K562 (cell line): ENCODE data around the gene METTL23. TPM values are rescaled to one million over a fixed set of nuclear protein-coding genes. Genes with fewer than 3 reads are reported as not detected.

Experiments
- ATAC-seq: fragments of 200-7000 bp; cut with Tn5 transposase; 3 replicates; pipeline ENCODE4 v1.9.1; 2020; ENCODE audit warnings: moderate library complexity
- BruUV-seq: library from RNA; stranded (reverse); fragments of 400-500 nt; replicated peaks from 2 replicates; lab custom pipeline; 2021; lab: Mats Ljungman, UMichigan
- CTCF ChIA-PET: fragments of 300-600 bp; formaldehyde crosslinking; extraction: SDS; loops from one replicate; lab custom pipeline; 2021; ENCODE audit warnings: low intra/inter-chr PET ratio; lab: Yijun Ruan, JAX
- POLR2A ChIA-PET: fragments of 300-600, 350-650 bp; sonication (Branson Sonifier 250); formaldehyde crosslinking; extraction: SDS; loops from one replicate; lab custom pipeline; 2021; ENCODE audit warnings: antibody characterized with exemption, inconsistent platforms; lab: Yijun Ruan, JAX
- DNase-seq, 4 experiments: peaks; one replicate each; pipeline versions ENCODE4 v3.0.0 to v3.0.0-alpha.2; 2011 to 2018; ENCODE audit warnings: low spot score in 3 of 4, mixed read lengths in 3 of 4; ENCODE audit errors: extremely low read depth in 1 of 4
- FAIRE-seq: peaks from 2 replicates; lab custom pipeline; 2011; peaks lifted over from hg19 to GRCh38; lab: Jason Lieb, UNC
- H2AFZ ChIP-seq: 2 replicates; pipeline ENCODE4 v1.6.0; 2011; ENCODE audit warnings: low read depth, low read length, control low read depth, inconsistent platforms
- H3K27ac ChIP-seq: fragments of 200-600 bp; 3 replicates; pipeline ENCODE4 v1.8.0; 2011; ENCODE audit warnings: low read depth, mild to moderate bottlenecking, control low read depth, inconsistent platforms, low read length, moderate library complexity, mixed read lengths; ENCODE audit errors: extremely low read depth
- H3K27me3 ChIP-seq, 2 experiments: fragments of 300-600 bp in 1 of 2; 2 replicates in 1 of 2; 3 replicates in 1 of 2; pipeline versions ENCODE4 v1.6.0 to v1.8.0; 2011; ENCODE audit warnings: inconsistent platforms in 2 of 2, low read length in 2 of 2, mild to moderate bottlenecking in 1 of 2, mixed read lengths in 1 of 2, moderate library complexity in 1 of 2; ENCODE audit not compliant: control insufficient read depth in 2 of 2, insufficient read depth in 2 of 2
- H3K36me3 ChIP-seq: fragments of 300-600 bp; 3 replicates; pipeline ENCODE4 v1.8.0; 2011; ENCODE audit warnings: mild to moderate bottlenecking, low read length, inconsistent platforms; ENCODE audit not compliant: control insufficient read depth, insufficient read depth
- H3K4me1 ChIP-seq, 2 experiments: fragments of 200-600 bp in 1 of 2; replicated peaks in 1 of 2; 2 replicates in 1 of 2; 3 replicates in 1 of 2; pipeline versions ENCODE4 v1.5.1 to v1.8.0; 2011; ENCODE audit warnings: inconsistent platforms in 2 of 2, low read length in 2 of 2, mild to moderate bottlenecking in 1 of 2, mixed read lengths in 1 of 2, moderate library complexity in 1 of 2; ENCODE audit not compliant: control insufficient read depth in 2 of 2, insufficient read depth in 2 of 2
- H3K4me2 ChIP-seq: 2 replicates; pipeline ENCODE4 v1.6.1; 2011; ENCODE audit warnings: low read length, control low read depth, inconsistent platforms, mixed read lengths; ENCODE audit not compliant: insufficient read depth
- H3K4me3 ChIP-seq: fragments of 200-600 bp; sonication (generic), shearing (Covaris generic); 2 replicates; pipeline ENCODE4 v1.5.1; 2016; ENCODE audit warnings: control low read depth, inconsistent platforms
- H3K79me2 ChIP-seq: fragments of 200-600 bp; 3 replicates; pipeline ENCODE4 v1.8.0; 2011; ENCODE audit warnings: low read length, inconsistent platforms; ENCODE audit not compliant: control insufficient read depth, insufficient read depth
- H3K9ac ChIP-seq, 2 experiments: 2 replicates each; pipeline versions ENCODE4 v1.6.0 to v1.6.1; 2011; ENCODE audit warnings: low read depth in 2 of 2, low read length in 2 of 2, control low read depth in 1 of 2, inconsistent platforms in 1 of 2, mild to moderate bottlenecking in 1 of 2, mixed read lengths in 1 of 2; ENCODE audit not compliant: insufficient read depth in 1 of 2
- H3K9me1 ChIP-seq: one replicate; pipeline ENCODE4 v1.6.0; 2011; ENCODE audit warnings: inconsistent platforms, mild to moderate bottlenecking, low read length, moderate library complexity; ENCODE audit not compliant: control insufficient read depth, insufficient read depth
- H3K9me3 ChIP-seq: replicated peaks from 2 replicates; pipeline ENCODE4 v1.5.1; 2011; ENCODE audit warnings: low read depth, low read length, inconsistent platforms; ENCODE audit not compliant: control insufficient read depth, insufficient read depth
- H4K20me1 ChIP-seq: replicated peaks from 2 replicates; pipeline ENCODE4 v1.6.1; 2011; ENCODE audit warnings: low read length, inconsistent platforms, mixed read lengths; ENCODE audit not compliant: control insufficient read depth, insufficient read depth
- CHD1 ChIP-seq: fragments of 200-600 bp; sonication (generic); IDR thresholded peaks from one replicate; pipeline ENCODE4 v1.6.1; 2012; ENCODE audit warnings: mild to moderate bottlenecking, moderate library complexity, low read length, inconsistent platforms
- GATAD2B ChIP-seq: fragments of 450-650 bp; IDR thresholded peaks from 2 replicates; pipeline ENCODE4 v1.6.1; 2017; ENCODE audit warnings: mild to moderate bottlenecking, borderline replicate concordance
- GTF3C2 ChIP-seq: IDR thresholded peaks from 3 replicates; pipeline ENCODE4 v1.6.1; 2011; ENCODE audit warnings: borderline replicate concordance, mild to moderate bottlenecking, moderate library complexity; ENCODE audit not compliant: insufficient read length; ENCODE audit errors: extremely low read depth
- HES1 ChIP-seq: fragments of 450-650 bp; IDR thresholded peaks from 2 replicates; pipeline ENCODE4 v1.6.1; 2016; ENCODE audit warnings: low read depth, mild to moderate bottlenecking, moderate library complexity
- HNRNPH1 ChIP-seq: fragments of 200-400 bp; formaldehyde crosslinking; optimal IDR thresholded peaks from 2 replicates; pipeline ENCODE3; 2017; ENCODE audit warnings: low read depth, mild to moderate bottlenecking, low read length, moderate library complexity
- PPARD ChIP-seq: fragments of 250-450 bp; sonication (Bioruptor Pico); IDR thresholded peaks from 2 replicates; pipeline ENCODE4 v1.8.0; 2022; ENCODE audit warnings: inconsistent platforms, mild to moderate bottlenecking, moderate library complexity
- RAD51 ChIP-seq: fragments of 450-650 bp; IDR thresholded peaks from 2 replicates; pipeline ENCODE4 v1.7.1; 2016; ENCODE audit warnings: low read depth, mild to moderate bottlenecking, borderline replicate concordance
- TARDBP ChIP-seq: fragments of 450-650 bp; IDR thresholded peaks from 2 replicates; pipeline ENCODE4 v1.6.1; 2016
- ZNF740 ChIP-seq, 3 experiments: fragments of 200-800 bp in 1 of 3; sonication (Bioruptor generic) in 1 of 3; sonication (generic) in 1 of 3; formaldehyde crosslinking in 1 of 3; IDR thresholded peaks; 2 replicates each; pipeline versions ENCODE4 v1.6.1 to v1.8.0; 2016 to 2022; ENCODE audit warnings: mild to moderate bottlenecking in 2 of 3, missing compliant biosample characterization in 2 of 3, missing genetic modification characterization in 2 of 3, missing genetic modification reagents in 1 of 3
- WGBS: fragments of 100-300 bp; shearing (Covaris generic); methylation state at CpG from one replicate; pipeline ENCODE4 v1.1.6; 2016; ENCODE audit warnings: low coverage, mixed read lengths; ENCODE audit not compliant: insufficient coverage; ENCODE audit errors: missing lambda C conversion rate; 5-methylcytosine and 5-hydroxymethylcytosine counted together
- in situ Hi-C: fragments of 300-500 bp; cut with MboI; formaldehyde crosslinking; loops from 4 replicates; pipeline ENCODE4 v1.15.0; 2018; ENCODE audit warnings: inconsistent platforms, mixed read lengths
- intact Hi-C: fragments of 100-400 bp; cut with micrococcal nuclease; formaldehyde crosslinking; loops from 2 replicates; pipeline ENCODE4 v1.14.2; 2022
- polyA plus RNA-seq, 8 experiments: library from polyadenylated mRNA; depleted of rRNA in 4 of 8; stranded (reverse) in 5 of 8; unstranded in 3 of 8; fragments of >200 nt; fragmentation: Nextera tagmentation in 2 of 8; fragmentation: Illumina TruSeq in 1 of 8; extraction: Ambion mirVana in 2 of 8; extraction: Trizol in 1 of 8; gene quantifications; 2 replicates each; pipeline versions ENCODE4 v1.2.1 to v1.2.3, GENCODE V29; 2011 to 2014; ENCODE audit warnings: inconsistent platforms in 1 of 8, missing spikeins in 1 of 8
- total RNA-seq, 7 experiments: library from RNA; depleted of rRNA in 6 of 7; stranded (reverse); fragments of >200 nt in 6 of 7; fragmentation: Illumina TruSeq in 2 of 7; extraction: Trizol in 2 of 7; gene quantifications; 2 replicates each; pipeline versions ENCODE4 v1.2.1 to v1.2.3, GENCODE V29; 2011 to 2021; ENCODE audit warnings: low replicate concordance in 1 of 7

Gene METTL23
- total and polyA plus RNA-seq, 9 of the 15 experiments (the other 6 are each of a cell fraction or from before 2014, with no cell fraction given) = 29.4 to 67.3 (median 41.6) TPM

GRCh38 chr17:76688165-76688622 is 38.4 kb upstream of the METTL23 start:
- BruUV-seq = no TSS peak
- WGBS = 75% methylated on average over 5 of the region's 11 CpGs
- Histone ChIP-seq H3K4me2 (no peak overlapping the region), H3K9me3 (no peaks in the 10 kb centered on the region), H3K36me3 (no peaks in the 10 kb centered on the region), H3K9ac (peak overlapping the region in 1 of 2 experiments; percentile 36; a peak in 1 of 4 replicates), H3K27ac (no peak overlapping the region), H3K9me1 (no peaks in the 10 kb centered on the region), H2AFZ (no peak overlapping the region), H3K27me3 (no peaks in the 10 kb centered on the region), H3K79me2 (no peaks in the 10 kb centered on the region), H3K4me3 (no peak overlapping the region), H3K4me1 (peaks cover 8 to 45% of the 10 kb centered on the region in 2 experiments; a peak in 3 of 5 replicates), H4K20me1 (no peaks in the 10 kb centered on the region; the same call in 1 of the 2 replicates)
- no peak for FAIRE-seq
- ChIA-PET CTCF (interaction anchor here (0.6 kb wide), 1 partner anchor 38 kb away, joined by 3 read pairs; the partner anchor contains the start of gene JMJD6), POLR2A (no interaction called here)
- intact Hi-C loops = no loop called here
- 0 out of 3 replicates have a peak, but pooled peaks have one; percentile 12 for ATAC-seq
- in situ Hi-C loops = no loop called here
- no peak for DNase-seq
- no peak for TF ChIP-seq HNRNPH1
- TF ChIP-seq PPARD (CRISPR knock-in tag) = no peak

GRCh38 chr17:76689859-76690258 is 36.8 kb upstream of the METTL23 start:
- no peaks in the 10 kb centered on the region for H3K9me1 ChIP-seq
- DNase-seq (peak in 1 of 4 experiments; percentile 5), ATAC-seq (peak; percentile 44; the same call in 2 of the 3 replicates), FAIRE-seq (no peak)
- no peak overlapping the region; the same call in 1 of the 2 replicates for H3K4me2 ChIP-seq
- no peaks in the 10 kb centered on the region for H4K20me1 ChIP-seq
- H3K27ac ChIP-seq = no peak overlapping the region
- H3K4me1 ChIP-seq = peaks cover 8 to 31% of the 10 kb centered on the region in 2 experiments; a peak in 3 of 5 replicates
- H3K9ac ChIP-seq = 0 out of 4 replicates have a peak overlapping the region, but pooled peaks of 1 of the 2 experiments have one; percentile 31
- no peaks in the 10 kb centered on the region for H3K79me2 ChIP-seq
- H3K4me3 ChIP-seq = no peak overlapping the region
- 0 out of 2 replicates have a peak overlapping the region, but pooled peaks have one; percentile 58 for H2AFZ ChIP-seq
- BruUV-seq = no TSS peak
- POLR2A ChIA-PET = interaction anchor here (2.3 kb wide), 1 partner anchor 19 kb away, joined by 6 read pairs; no protein-coding TSS in a partner anchor
- H3K36me3 ChIP-seq = no peaks in the 10 kb centered on the region
- no peaks in the 10 kb centered on the region for H3K27me3 ChIP-seq
- no peaks in the 10 kb centered on the region for H3K9me3 ChIP-seq
- intact Hi-C loops (no loop called here), in situ Hi-C loops (no loop called here)
- WGBS = 18% methylated on average over 9 of the region's 11 CpGs
- CTCF ChIA-PET = interaction anchor here (0.7 kb wide), 1 partner anchor 151 kb away, joined by 3 read pairs; no protein-coding TSS in a partner anchor
- TF ChIP-seq RAD51 = peak; percentile 66
- no peak for TF ChIP-seq GTF3C2
- TF ChIP-seq ZNF740 (CRISPR knock-in tag; IDR thresholded peaks at IDR 0.05) = no peak
- no peak for TF ChIP-seq ZNF740 (tag; IDR thresholded peaks at IDR 0.05)
- no peak for TF ChIP-seq GATAD2B
- TF ChIP-seq CHD1 = no peak
- TF ChIP-seq TARDBP = no peak
- no peak for TF ChIP-seq HES1
